H1 (cell line): ENCODE results near the gene OR10A2. TPM values are rescaled to one million over a fixed set of nuclear protein-coding genes. Genes with fewer than 3 reads are reported as not detected.

Experiments
- CTCF ChIA-PET: fragments of 300-600 bp; sonication (Branson Sonifier 250); formaldehyde crosslinking; loops from one replicate; lab custom pipeline; 2021; ENCODE audit not compliant: partially characterized antibody; lab: Charles Lee
- POLR2A ChIA-PET: fragments of 300-600 bp; sonication (Branson Sonifier 250); formaldehyde crosslinking; loops from one replicate; lab custom pipeline; 2021; ENCODE audit warnings: inconsistent platforms; ENCODE audit not compliant: partially characterized antibody; lab: Charles Lee
- DNase-seq, 2 experiments: peaks; one replicate each; pipeline versions ENCODE4 v3.0.0 to v3.0.0-alpha.2; 2010 to 2022; ENCODE audit warnings: low spot score in 2 of 2, low read depth in 1 of 2, mixed read lengths in 1 of 2
- FAIRE-seq: peaks from 2 replicates; lab custom pipeline; 2011; peaks lifted over from hg19 to GRCh38; lab: Jason Lieb, UNC
- H2AFZ ChIP-seq: 2 replicates; pipeline ENCODE4 v1.8.1; 2012; ENCODE audit warnings: low read length, inconsistent platforms
- H2AK5ac ChIP-seq: 2 replicates; pipeline ENCODE4 v1.6.1; 2013; ENCODE audit warnings: low read depth, low read length
- H2BK120ac ChIP-seq: replicated peaks from 2 replicates; pipeline ENCODE3; 2013; ENCODE audit warnings: low read depth, low read length, inconsistent platforms
- H2BK12ac ChIP-seq: 2 replicates; pipeline ENCODE4 v1.6.1; 2013; ENCODE audit warnings: low read depth, low read length
- H2BK15ac ChIP-seq: 2 replicates; pipeline ENCODE4 v1.6.1; 2013; ENCODE audit warnings: low read length
- H2BK20ac ChIP-seq: 2 replicates; pipeline ENCODE4 v1.6.1; 2013; ENCODE audit warnings: low read length
- H2BK5ac ChIP-seq: 2 replicates; pipeline ENCODE4 v1.6.1; 2013; ENCODE audit warnings: low read depth, low read length
- H3K14ac ChIP-seq: 2 replicates; pipeline ENCODE4 v1.6.1; 2013; ENCODE audit warnings: inconsistent platforms; ENCODE audit not compliant: insufficient read length
- H3K18ac ChIP-seq: 2 replicates; pipeline ENCODE4 v1.6.1; 2013; ENCODE audit warnings: low read length; ENCODE audit errors: extremely low read depth
- H3K23ac ChIP-seq: 2 replicates; pipeline ENCODE4 v1.6.1; 2013; ENCODE audit warnings: inconsistent platforms; ENCODE audit not compliant: insufficient read length
- H3K23me2 ChIP-seq: 2 replicates; pipeline ENCODE4 v1.6.1; 2013; ENCODE audit warnings: low read depth, low read length
- H3K27ac ChIP-seq: 2 replicates; pipeline ENCODE4 v1.6.1; 2011; ENCODE audit warnings: low read depth, low read length, inconsistent platforms
- H3K27me3 ChIP-seq, 4 experiments: replicated peaks in 1 of 4; 1 replicate in 1 of 4; 2 replicates in 3 of 4; pipeline versions ENCODE4 v1.6.1 to v1.8.1; 2011 to 2013; ENCODE audit warnings: low read length in 3 of 4, mild to moderate bottlenecking in 3 of 4, inconsistent platforms in 2 of 4, mixed read lengths in 2 of 4, moderate library complexity in 1 of 4; ENCODE audit not compliant: control insufficient read depth in 3 of 4, insufficient read depth in 3 of 4; ENCODE audit errors: extremely low read depth in 1 of 4
- H3K36me3 ChIP-seq, 4 experiments: 2 replicates each; pipeline versions ENCODE4 v1.6.1 to v1.8.1; 2011 to 2013; ENCODE audit warnings: mild to moderate bottlenecking in 4 of 4, low read length in 3 of 4, moderate library complexity in 2 of 4, control low read depth in 1 of 4, inconsistent platforms in 1 of 4; ENCODE audit not compliant: insufficient read depth in 4 of 4, control insufficient read depth in 2 of 4
- H3K4ac ChIP-seq: replicated peaks from 2 replicates; pipeline ENCODE3; 2013; ENCODE audit warnings: low read length, low read depth, mixed read lengths, inconsistent platforms; ENCODE audit not compliant: insufficient read length
- H3K4me1 ChIP-seq, 4 experiments: replicated peaks in 1 of 4; 1 replicate in 1 of 4; 2 replicates in 3 of 4; pipeline versions ENCODE4 v1.6.1 to v1.8.1; 2011 to 2013; ENCODE audit warnings: low read length in 3 of 4, inconsistent platforms in 2 of 4, mixed read lengths in 1 of 4; ENCODE audit not compliant: insufficient read depth in 4 of 4, control insufficient read depth in 3 of 4
- H3K4me2 ChIP-seq, 2 experiments: 2 replicates each; pipeline versions ENCODE4 v1.6.1 to v1.8.1; 2011 to 2013; ENCODE audit warnings: low read depth in 2 of 2, low read length in 2 of 2, control low read depth in 1 of 2, inconsistent platforms in 1 of 2, mild to moderate bottlenecking in 1 of 2; ENCODE audit not compliant: insufficient read depth in 1 of 2
- H3K4me3 ChIP-seq, 4 experiments: fragments of 200-600, 300-600 bp in 1 of 4; sonication (generic), shearing (Covaris generic), sonication (Bioruptor Twin) in 1 of 4; 2 replicates each; pipeline versions ENCODE4 v1.5.1 to v1.8.1; 2011 to 2016; ENCODE audit warnings: low read length in 4 of 4, low read depth in 3 of 4, control low read depth in 2 of 4, inconsistent platforms in 2 of 4, mild to moderate bottlenecking in 2 of 4, mixed read lengths in 1 of 4, moderate library complexity in 1 of 4; ENCODE audit not compliant: insufficient read depth in 2 of 4; ENCODE audit errors: extremely low read depth in 1 of 4
- H3K56ac ChIP-seq: replicated peaks from 2 replicates; pipeline ENCODE3; 2013; ENCODE audit warnings: low read depth, mild to moderate bottlenecking, mixed read lengths, low read length, inconsistent platforms; ENCODE audit not compliant: insufficient read length
- H3K79me1 ChIP-seq: 2 replicates; pipeline ENCODE4 v1.6.1; 2013; ENCODE audit warnings: low read depth, low read length, control low read depth
- H3K79me2 ChIP-seq, 2 experiments: 2 replicates each; pipeline versions ENCODE4 v1.6.1 to v1.8.1; 2012 to 2013; ENCODE audit warnings: low read length in 2 of 2, mild to moderate bottlenecking in 2 of 2, inconsistent platforms in 1 of 2; ENCODE audit not compliant: insufficient read depth in 2 of 2, control insufficient read depth in 1 of 2
- H3K9ac ChIP-seq, 4 experiments: replicated peaks in 1 of 4; 1 replicate in 1 of 4; 2 replicates in 3 of 4; pipeline versions ENCODE4 v1.6.1 to v1.8.1; 2011 to 2013; ENCODE audit warnings: low read depth in 3 of 4, low read length in 3 of 4, control low read depth in 2 of 4, mild to moderate bottlenecking in 2 of 4, moderate library complexity in 2 of 4, inconsistent platforms in 1 of 4; ENCODE audit errors: extremely low read depth in 1 of 4
- H3K9me3 ChIP-seq, 2 experiments: 2 replicates each; pipeline versions ENCODE4 v1.6.1 to v1.8.1; 2012 to 2013; ENCODE audit warnings: mild to moderate bottlenecking in 2 of 2, moderate library complexity in 2 of 2, control low read depth in 1 of 2, inconsistent platforms in 1 of 2, low read depth in 1 of 2, low read length in 1 of 2, mixed read lengths in 1 of 2; ENCODE audit not compliant: insufficient read depth in 2 of 2
- H4K20me1 ChIP-seq, 2 experiments: replicated peaks in 1 of 2; 2 replicates each; pipeline versions ENCODE3 to v1.8.1; 2011 to 2013; ENCODE audit warnings: inconsistent platforms in 2 of 2, low read length in 2 of 2, mild to moderate bottlenecking in 1 of 2; ENCODE audit not compliant: insufficient read depth in 2 of 2, control insufficient read depth in 1 of 2
- H4K5ac ChIP-seq: 2 replicates; pipeline ENCODE4 v1.6.1; 2013; ENCODE audit warnings: low read length, low read depth, mixed read lengths, inconsistent platforms; ENCODE audit not compliant: insufficient read length
- H4K8ac ChIP-seq: 2 replicates; pipeline ENCODE4 v1.8.0; 2013; ENCODE audit warnings: mild to moderate bottlenecking, moderate library complexity, low read length, inconsistent platforms; ENCODE audit not compliant: insufficient read depth; ENCODE audit errors: extremely low read depth
- H4K91ac ChIP-seq: replicated peaks from 2 replicates; pipeline ENCODE3; 2013; ENCODE audit warnings: low read length, mixed read lengths, inconsistent platforms; ENCODE audit not compliant: insufficient read length
- RAD21 ChIP-seq, 2 experiments: IDR thresholded peaks in 1 of 2; conservative IDR thresholded peaks in 1 of 2; 2 replicates each; pipeline ENCODE4 v1.6.1; 2011; ENCODE audit warnings: low read depth in 2 of 2, low read length in 2 of 2, improper control_type of control experiment in 1 of 2, inconsistent platforms in 1 of 2, mild to moderate bottlenecking in 1 of 2, moderate library complexity in 1 of 2
- RNF2 ChIP-seq: fragments of 200-900, 300-1000 bp; sonication (generic); IDR thresholded peaks from 2 replicates; pipeline ENCODE4 v1.7.1; 2016; ENCODE audit warnings: borderline replicate concordance, low read depth, mild to moderate bottlenecking, antibody characterized with exemption, low read length; ENCODE audit not compliant: poor library complexity, severe bottlenecking; ENCODE audit errors: missing control alignments
- TEAD4 ChIP-seq: IDR thresholded peaks from 2 replicates; pipeline ENCODE4 v1.6.1; 2012; ENCODE audit warnings: low read depth, low read length, inconsistent platforms, mixed read lengths
- polyA plus RNA-seq, 7 experiments: library from polyadenylated mRNA; depleted of rRNA in 3 of 7; stranded (reverse) in 5 of 7; unstranded in 2 of 7; fragments of >200 nt in 5 of 7; fragments of 200-250 nt in 2 of 7; gene quantifications; 1 replicate in 5 of 7; 2 replicates in 1 of 7; 4 replicates in 1 of 7; pipeline versions ENCODE4 v1.2.1 to v1.2.3, GENCODE V29; 2011 to 2013; ENCODE audit warnings: missing spikeins in 2 of 7, mixed read lengths in 2 of 7
- total RNA-seq: library from RNA; stranded (reverse); fragmentation: NEBNext Ultra II Directional; extraction: Animal tissue kit (Norgen Biotek cat#: 25700); gene quantifications from 2 replicates; pipeline ENCODE4 v1.2.1, GENCODE V29; 2021
- TF ChIP-seq, protein P1 (sequence below), 3 experiments: IDR thresholded peaks; 1 replicate in 2 of 3; 2 replicates in 1 of 3; pipeline versions ENCODE4 v1.5.1 to v1.6.1; 2011; ENCODE audit warnings: low read length in 3 of 3, mild to moderate bottlenecking in 3 of 3, inconsistent platforms in 2 of 3, low read depth in 1 of 3, moderate library complexity in 1 of 3; ENCODE audit not compliant: insufficient read depth in 1 of 3; ENCODE audit errors: control extremely low read depth in 1 of 3

The OR10A2 gene
- total and polyA plus RNA-seq, 2 of the 8 experiments (the other 6 are each of a cell fraction or from before 2014, with no cell fraction given), result not detected

GRCh38 chr11:6894097-6894496, 31.2 kb downstream of the OR10A2 start:
- Histone ChIP-seq H2AK5ac (no peak overlapping the region), H3K18ac (no peak overlapping the region)
- CTCF ChIA-PET, result interaction anchor here (0.8 to 1.9 kb wide), 3 partner anchors 82 to 140 kb away, joined by 3 to 5 read pairs (median 4); no protein-coding TSS in a partner anchor

More at GRCh38 chr11:6894097-6894496, 31.2 kb downstream of the OR10A2 start:
- FAIRE-seq (no peak), DNase-seq (no peak)
- Histone ChIP-seq H3K23ac (no peak overlapping the region), H3K27ac (no peak overlapping the region), H3K23me2 (no peaks in the 10 kb centered on the region), H3K4ac (no peak overlapping the region), H3K9me3 (no peaks in the 10 kb centered on the region), H2BK15ac (no peak overlapping the region), H4K8ac (no peak overlapping the region), H2BK20ac (no peak overlapping the region), H3K27me3 (peaks cover 0 to 1% (median 0%) of the 10 kb centered on the region in 4 experiments; a peak in 1 of 7 replicates), H2BK5ac (no peak overlapping the region), H4K20me1 (no peaks in the 10 kb centered on the region), H2BK12ac (no peak overlapping the region), H2AFZ (no peak overlapping the region), H2BK120ac (no peak overlapping the region), H3K4me3 (no peak overlapping the region), H3K4me2 (no peak overlapping the region), H3K9ac (no peak overlapping the region), H3K56ac (no peak overlapping the region), H3K79me2 (no peaks in the 10 kb centered on the region), H3K4me1 (no peaks in the 10 kb centered on the region), H3K14ac (no peak overlapping the region), H4K5ac (no peak overlapping the region), H3K79me1 (no peaks in the 10 kb centered on the region), H4K91ac (no peak overlapping the region), H3K36me3 (no peaks in the 10 kb centered on the region)
- POLR2A ChIA-PET, result no interaction called here
- TF ChIP-seq RNF2 (no peak), RAD21 (IDR thresholded peaks at IDR 0.05 in 1 of 2, conservative IDR thresholded peaks at IDR 0.05 in 1 of 2; ENCODE audit: low read depth in 2 of 2, low read length in 2 of 2) (peak in 1 of 2 experiments; percentile 26; a peak in 2 of 4 replicates), TEAD4 (no peak)
- TF ChIP-seq, protein P1, sequence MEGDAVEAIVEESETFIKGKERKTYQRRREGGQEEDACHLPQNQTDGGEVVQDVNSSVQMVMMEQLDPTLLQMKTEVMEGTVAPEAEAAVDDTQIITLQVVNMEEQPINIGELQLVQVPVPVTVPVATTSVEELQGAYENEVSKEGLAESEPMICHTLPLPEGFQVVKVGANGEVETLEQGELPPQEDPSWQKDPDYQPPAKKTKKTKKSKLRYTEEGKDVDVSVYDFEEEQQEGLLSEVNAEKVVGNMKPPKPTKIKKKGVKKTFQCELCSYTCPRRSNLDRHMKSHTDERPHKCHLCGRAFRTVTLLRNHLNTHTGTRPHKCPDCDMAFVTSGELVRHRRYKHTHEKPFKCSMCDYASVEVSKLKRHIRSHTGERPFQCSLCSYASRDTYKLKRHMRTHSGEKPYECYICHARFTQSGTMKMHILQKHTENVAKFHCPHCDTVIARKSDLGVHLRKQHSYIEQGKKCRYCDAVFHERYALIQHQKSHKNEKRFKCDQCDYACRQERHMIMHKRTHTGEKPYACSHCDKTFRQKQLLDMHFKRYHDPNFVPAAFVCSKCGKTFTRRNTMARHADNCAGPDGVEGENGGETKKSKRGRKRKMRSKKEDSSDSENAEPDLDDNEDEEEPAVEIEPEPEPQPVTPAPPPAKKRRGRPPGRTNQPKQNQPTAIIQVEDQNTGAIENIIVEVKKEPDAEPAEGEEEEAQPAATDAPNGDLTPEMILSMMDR (IDR thresholded peaks at IDR 0.05; ENCODE audit: control extremely low read depth in 1 of 3, insufficient read depth in 1 of 3, low read depth in 1 of 3, low read length in 3 of 3), result peak in 2 of 3 experiments; percentile 18 to 38; a peak in 2 of 4 replicates
- TF ChIP-seq, all 59 proteins: peak for 2
